Keratinocyte (primary cell): ENCODE results near the gene SMPD3. TPM values are rescaled to one million over a fixed set of nuclear protein-coding genes. Genes with fewer than 3 reads are reported as not detected.

Experiments used
- DNase-seq: peaks from one replicate; pipeline ENCODE4 v3.0.0-alpha.2; 2011; ENCODE audit warnings: low read depth, missing footprints, low spot score
- FAIRE-seq: peaks from 2 replicates; lab custom pipeline; 2011; peaks lifted over from hg19 to GRCh38; lab: Jason Lieb, UNC
- H2AFZ ChIP-seq: 2 replicates; pipeline ENCODE4 v1.6.0; 2012; ENCODE audit warnings: low read length, control low read depth, inconsistent platforms; ENCODE audit not compliant: control insufficient read depth
- H3K27ac ChIP-seq: 2 replicates; pipeline ENCODE4 v1.5.1; 2011; ENCODE audit warnings: low read length; ENCODE audit not compliant: control insufficient read depth, insufficient read depth
- H3K27me3 ChIP-seq: 3 replicates; pipeline ENCODE4 v1.6.0; 2011; ENCODE audit warnings: low read length; ENCODE audit not compliant: control insufficient read depth, insufficient read depth; ENCODE audit errors: extremely low read depth
- H3K36me3 ChIP-seq, 2 experiments: 2 replicates in 1 of 2; 3 replicates in 1 of 2; pipeline ENCODE4 v1.5.1; 2011; ENCODE audit warnings: low read length in 2 of 2, mild to moderate bottlenecking in 1 of 2; ENCODE audit not compliant: control insufficient read depth in 2 of 2, insufficient read depth in 2 of 2; ENCODE audit errors: extremely low read depth in 1 of 2
- H3K4me1 ChIP-seq: 3 replicates; pipeline ENCODE4 v1.5.1; 2011; ENCODE audit warnings: low read length; ENCODE audit not compliant: control insufficient read depth, insufficient read depth; ENCODE audit errors: extremely low read depth
- H3K4me2 ChIP-seq: 3 replicates; pipeline ENCODE4 v1.6.0; 2011; ENCODE audit warnings: low read depth, low read length; ENCODE audit not compliant: control insufficient read depth, insufficient read depth; ENCODE audit errors: extremely low read depth
- H3K4me3 ChIP-seq, 3 experiments: fragments of 200-600 bp in 1 of 3; sonication (generic) in 1 of 3; 2 replicates in 2 of 3; 3 replicates in 1 of 3; pipeline ENCODE4 v1.5.1; 2011 to 2016; ENCODE audit warnings: low read length in 3 of 3, mild to moderate bottlenecking in 3 of 3, control low read depth in 2 of 3, inconsistent platforms in 1 of 3, low read depth in 1 of 3, mixed read lengths in 1 of 3, mixed run types in 1 of 3, moderate library complexity in 1 of 3; ENCODE audit not compliant: control insufficient read depth in 2 of 3, insufficient read depth in 2 of 3; ENCODE audit errors: extremely low read depth in 1 of 3
- H3K79me2 ChIP-seq: 2 replicates; pipeline ENCODE4 v1.6.0; 2012; ENCODE audit warnings: low read length; ENCODE audit not compliant: control insufficient read depth, insufficient read depth
- H3K9ac ChIP-seq: 3 replicates; pipeline ENCODE4 v1.6.0; 2011; ENCODE audit warnings: low read length; ENCODE audit not compliant: control insufficient read depth, insufficient read depth; ENCODE audit errors: extremely low read depth
- H3K9me1 ChIP-seq: 3 replicates; pipeline ENCODE4 v1.6.0; 2011; ENCODE audit warnings: low read length; ENCODE audit not compliant: control insufficient read depth, insufficient read depth; ENCODE audit errors: extremely low read depth
- H3K9me3 ChIP-seq: 2 replicates; pipeline ENCODE4 v1.5.1; 2012; ENCODE audit warnings: low read depth, low read length; ENCODE audit not compliant: control insufficient read depth
- H4K20me1 ChIP-seq: 3 replicates; pipeline ENCODE4 v1.6.0; 2011; ENCODE audit warnings: low read length; ENCODE audit not compliant: control insufficient read depth, insufficient read depth; ENCODE audit errors: extremely low read depth
- CTCF ChIP-seq, 3 experiments: IDR thresholded peaks in 1 of 3; conservative IDR thresholded peaks in 1 of 3; optimal IDR thresholded peaks in 1 of 3; 2 replicates in 2 of 3; 3 replicates in 1 of 3; pipeline versions ENCODE3 to v1.5.1; 2011; ENCODE audit warnings: low read length in 3 of 3, mild to moderate bottlenecking in 3 of 3, moderate library complexity in 2 of 3, control low read depth in 1 of 3, inconsistent platforms in 1 of 3; ENCODE audit not compliant: insufficient read depth in 2 of 3; ENCODE audit errors: extremely low read depth in 1 of 3
- EZH2 ChIP-seq: IDR thresholded peaks from one replicate; pipeline ENCODE4 v1.6.1; 2012; ENCODE audit warnings: inconsistent platforms, mild to moderate bottlenecking, low read length, moderate library complexity
- dilution Hi-C: fragments of 300-500 bp; cut with MboI; formaldehyde crosslinking; loops from one replicate; pipeline ENCODE4 v1.7.0; 2020; ENCODE audit warnings: low sequenced_read_pairs; ENCODE audit not compliant: extremely low pct_ligation_motif_present
- polyA plus RNA-seq, 5 experiments: library from polyadenylated mRNA; depleted of rRNA in 3 of 5; stranded (reverse) in 3 of 5; stranded (forward) in 1 of 5; unstranded in 1 of 5; fragments of >200 nt; gene quantifications; 1 replicate in 1 of 5; 2 replicates in 3 of 5; 3 replicates in 1 of 5; pipeline versions ENCODE4 v1.2.1 to v1.2.3, GENCODE V29; 2011 to 2012; ENCODE audit warnings: missing spikeins in 2 of 5, low read depth in 1 of 5, low replicate concordance in 1 of 5

Gene SMPD3
- polyA plus RNA-seq, 1 donor (not counting 4 experiments of a cell fraction or from before 2014, with no cell fraction given) = 0.34 TPM

- Histone ChIP-seq H4K20me1 (no peaks in the 10 kb centered on the region), H3K4me3 (no peak overlapping the region), H3K9me1 (no peaks in the 10 kb centered on the region), H3K9me3 (no peaks in the 10 kb centered on the region), H3K9ac (no peak overlapping the region), H3K36me3 (no peaks in the 10 kb centered on the region), H3K27ac (no peak overlapping the region), H3K27me3 (peaks cover 6% of the 10 kb centered on the region), H3K4me1 (no peaks in the 10 kb centered on the region), H2AFZ (no peak overlapping the region), H3K79me2 (no peaks in the 10 kb centered on the region), H3K4me2 (no peak overlapping the region)
- FAIRE-seq (no peak), DNase-seq (no peak)
- dilution Hi-C loops = no loop called here
- TF ChIP-seq EZH2 (no peak), CTCF (optimal IDR thresholded peaks at IDR 0.05 in 1 of 3, IDR thresholded peaks at IDR 0.05 in 1 of 3, conservative IDR thresholded peaks at IDR 0.05 in 1 of 3; ENCODE audit: extremely low read depth in 1 of 3, insufficient read depth in 2 of 3, low read length in 3 of 3) (no peak)
These were observed 19.0 kb downstream of the SMPD3 start for GRCh38 chr16:68429076-68429854.

GRCh38 chr16:68427649-68428303 lies 20.5 kb downstream of the SMPD3 start:
- dilution Hi-C loops = no loop called here

More at GRCh38 chr16:68427649-68428303, 20.5 kb downstream of the SMPD3 start:
- Histone ChIP-seq H3K4me2 (no peak overlapping the region), H3K9ac (no peak overlapping the region), H3K27me3 (peaks cover 6% of the 10 kb centered on the region), H3K4me3 (no peak overlapping the region), H3K79me2 (no peaks in the 10 kb centered on the region), H3K27ac (no peak overlapping the region), H3K36me3 (no peaks in the 10 kb centered on the region), H3K9me3 (no peaks in the 10 kb centered on the region), H3K9me1 (no peaks in the 10 kb centered on the region), H4K20me1 (no peaks in the 10 kb centered on the region), H3K4me1 (no peaks in the 10 kb centered on the region), H2AFZ (no peak overlapping the region)
- TF ChIP-seq EZH2 = no peak
- no peak for TF ChIP-seq CTCF (optimal IDR thresholded peaks at IDR 0.05 in 1 of 3, IDR thresholded peaks at IDR 0.05 in 1 of 3, conservative IDR thresholded peaks at IDR 0.05 in 1 of 3; ENCODE audit: extremely low read depth in 1 of 3, insufficient read depth in 2 of 3, low read length in 3 of 3)
- DNase-seq (no peak), FAIRE-seq (no peak)
